RKO (cell line): ENCODE measurements around the gene PPP1R3F.
A peak's percentile ranks its signal among the peaks of the same experiment; 100 is the strongest.

Experiments
- DNase-seq: peaks from one replicate; pipeline ENCODE4 v3.0.0-alpha.2; 2016; ENCODE audit warnings: low spot score

PPP1R3F gene

GRCh38 chrX:49250066-49250465, 19.5 kb upstream of the PPP1R3F start:
- DNase-seq = no peak

- no peak for DNase-seq
Measured at GRCh38 chrX:49250578-49250977, 19.0 kb upstream of the PPP1R3F start.

- DNase-seq = no peak
Measured at GRCh38 chrX:49251325-49251724, 18.3 kb upstream of the PPP1R3F start.

- DNase-seq = no peak
Measured at GRCh38 chrX:49254639-49255038, 15.0 kb upstream of the PPP1R3F start.

- no peak for DNase-seq
Measured at GRCh38 chrX:49256268-49256995, 13.2 kb upstream of the PPP1R3F start.

GRCh38 chrX:49257074-49257790, 12.4 kb upstream of the PPP1R3F start:
- no peak for DNase-seq

- DNase-seq = no peak
Measured at GRCh38 chrX:49257846-49258748, 11.5 kb upstream of the PPP1R3F start.

GRCh38 chrX:49258749-49259124, 10.9 kb upstream of the PPP1R3F start:
- DNase-seq = no peak

GRCh38 chrX:49260221-49260985, 9.2 kb upstream of the PPP1R3F start:
- DNase-seq = no peak

GRCh38 chrX:49262603-49263002, 7.0 kb upstream of the PPP1R3F start:
- DNase-seq = no peak

GRCh38 chrX:49263631-49264030, 6.0 kb upstream of the PPP1R3F start:
- no peak for DNase-seq

- no peak for DNase-seq
Measured at GRCh38 chrX:49264460-49264859, 5.1 kb upstream of the PPP1R3F start, which contains the start of gene FOXP3. Gene FOXP3, minus strand, starts transcription at chrX:49264710. Its CDS starts 6,205 bp downstream, at chrX:49258505.

- no peak for DNase-seq
Measured at GRCh38 chrX:49266523-49267445, 2.8 kb upstream of the PPP1R3F start.

GRCh38 chrX:49268702-49269009, 937 bp upstream of the PPP1R3F start:
- no peak for DNase-seq

- DNase-seq = peak; percentile 96
Measured at GRCh38 chrX:49269010-49269766, 405 bp upstream of the PPP1R3F start.

- no peak for DNase-seq
Measured at GRCh38 chrX:49270249-49270921, 792 bp downstream of the PPP1R3F start.

- no peak for DNase-seq
Measured at GRCh38 chrX:49271341-49271740, 1.7 kb downstream of the PPP1R3F start.

- DNase-seq = no peak
Measured at GRCh38 chrX:49272421-49272820, 2.8 kb downstream of the PPP1R3F start.

- no peak for DNase-seq
Measured at GRCh38 chrX:49273181-49273727, 3.7 kb downstream of the PPP1R3F start.
